ENCODE results near the gene PAX4.

DNA sequence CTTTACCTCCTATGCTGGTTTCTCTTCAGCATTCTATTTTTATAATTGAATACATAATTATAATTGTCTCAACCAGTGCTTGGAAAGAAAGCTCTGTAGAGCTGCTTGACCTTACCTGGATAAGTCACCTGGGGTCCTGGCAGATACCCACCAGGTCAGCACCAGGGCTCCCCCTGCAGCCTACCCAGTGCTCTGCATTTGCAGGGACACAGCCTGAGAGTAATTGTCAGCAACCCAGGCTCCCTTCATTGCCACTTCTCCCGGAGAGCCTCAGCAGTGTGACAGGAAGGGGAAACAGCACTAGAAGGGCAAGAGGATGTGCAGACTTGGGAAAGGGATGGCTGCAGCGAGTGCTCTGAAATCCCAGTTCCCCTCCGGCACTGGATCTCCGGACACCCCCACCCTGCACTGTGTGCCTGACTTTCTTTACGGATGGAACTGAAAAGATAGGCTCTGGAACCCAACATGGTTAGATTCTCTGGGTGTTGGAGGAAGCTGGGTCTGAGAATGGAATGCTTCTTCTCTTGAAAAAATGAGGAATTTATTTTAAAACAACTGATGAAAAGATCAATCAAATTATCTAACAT is 11.4 kb upstream of the PAX4 start:
- no peak for TF ChIP-seq POLR2A (IDR thresholded peaks at IDR 0.05; ENCODE audit: low read depth, low read length)
- no peak for TF ChIP-seq MXI1 (IDR thresholded peaks at IDR 0.05; ENCODE audit: borderline replicate concordance, low read depth, low read length)
- TF ChIP-seq FOS (IDR thresholded peaks at IDR 0.05; ENCODE audit: low read depth, low read length) = no peak
- no peak for TF ChIP-seq CEBPB (IDR thresholded peaks at IDR 0.05; ENCODE audit: low read depth, low read length)
- TF ChIP-seq, protein P1, sequence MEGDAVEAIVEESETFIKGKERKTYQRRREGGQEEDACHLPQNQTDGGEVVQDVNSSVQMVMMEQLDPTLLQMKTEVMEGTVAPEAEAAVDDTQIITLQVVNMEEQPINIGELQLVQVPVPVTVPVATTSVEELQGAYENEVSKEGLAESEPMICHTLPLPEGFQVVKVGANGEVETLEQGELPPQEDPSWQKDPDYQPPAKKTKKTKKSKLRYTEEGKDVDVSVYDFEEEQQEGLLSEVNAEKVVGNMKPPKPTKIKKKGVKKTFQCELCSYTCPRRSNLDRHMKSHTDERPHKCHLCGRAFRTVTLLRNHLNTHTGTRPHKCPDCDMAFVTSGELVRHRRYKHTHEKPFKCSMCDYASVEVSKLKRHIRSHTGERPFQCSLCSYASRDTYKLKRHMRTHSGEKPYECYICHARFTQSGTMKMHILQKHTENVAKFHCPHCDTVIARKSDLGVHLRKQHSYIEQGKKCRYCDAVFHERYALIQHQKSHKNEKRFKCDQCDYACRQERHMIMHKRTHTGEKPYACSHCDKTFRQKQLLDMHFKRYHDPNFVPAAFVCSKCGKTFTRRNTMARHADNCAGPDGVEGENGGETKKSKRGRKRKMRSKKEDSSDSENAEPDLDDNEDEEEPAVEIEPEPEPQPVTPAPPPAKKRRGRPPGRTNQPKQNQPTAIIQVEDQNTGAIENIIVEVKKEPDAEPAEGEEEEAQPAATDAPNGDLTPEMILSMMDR (conservative IDR thresholded peaks at IDR 0.05; ENCODE audit: low read depth, low read length) = peak; percentile 40
- TF ChIP-seq MAZ (IDR thresholded peaks at IDR 0.05; ENCODE audit: borderline replicate concordance, low read depth, low read length) = no peak
- no peak for TF ChIP-seq RCOR1 (IDR thresholded peaks at IDR 0.05; ENCODE audit: insufficient replicate concordance, low read length)
- TF ChIP-seq RFX5 (IDR thresholded peaks at IDR 0.05; ENCODE audit: low read depth, low read length) = no peak
- TF ChIP-seq CHD1 (IDR thresholded peaks at IDR 0.05; ENCODE audit: low read depth, low read length) = no peak

All from IMR-90 (cell line).